ENCODE data around the gene GPC6.

Gene GPC6

DNA sequence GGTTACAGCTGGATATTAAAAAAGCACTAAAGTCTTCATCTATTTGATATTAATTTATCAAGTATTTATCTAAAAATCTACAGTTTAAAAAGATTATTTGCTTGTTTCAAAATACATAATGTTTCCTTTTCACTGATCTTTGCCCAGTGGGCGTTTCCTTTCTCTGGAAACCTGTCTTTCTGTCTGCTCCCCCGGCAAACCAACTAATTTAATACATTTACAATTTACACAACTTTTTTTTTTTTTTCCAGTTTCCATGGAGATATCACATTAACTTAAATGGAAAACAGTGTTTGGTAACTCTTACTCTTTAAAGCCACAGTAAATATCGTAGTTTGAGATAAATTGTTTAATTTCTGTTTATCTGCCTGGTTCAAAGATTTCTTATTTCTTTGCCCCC, 5.3 kb downstream of the GPC6 start:
- no peak for DNase-seq

DNA sequence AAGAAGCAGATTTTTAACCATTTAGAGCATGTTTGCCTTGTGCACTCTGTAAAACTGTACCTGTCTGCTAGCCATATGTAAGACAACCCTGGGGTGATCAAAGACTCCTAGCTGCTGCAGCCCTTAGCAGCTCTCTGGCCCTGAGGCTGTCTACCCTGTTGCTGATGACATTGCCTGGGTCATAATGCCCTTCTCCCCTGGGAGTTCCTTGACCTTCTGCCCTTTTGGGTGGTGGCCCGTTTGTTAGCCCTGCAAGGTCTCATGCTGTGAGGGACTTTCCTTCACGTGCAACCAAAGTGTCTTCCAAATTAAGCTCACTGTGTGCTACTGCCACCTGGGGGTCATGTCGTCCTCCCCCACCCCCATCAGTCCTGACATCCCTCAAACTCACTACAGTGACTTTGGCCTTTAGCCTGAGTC, 7.4 kb downstream of the GPC6 start:
- no peak for DNase-seq

DNA sequence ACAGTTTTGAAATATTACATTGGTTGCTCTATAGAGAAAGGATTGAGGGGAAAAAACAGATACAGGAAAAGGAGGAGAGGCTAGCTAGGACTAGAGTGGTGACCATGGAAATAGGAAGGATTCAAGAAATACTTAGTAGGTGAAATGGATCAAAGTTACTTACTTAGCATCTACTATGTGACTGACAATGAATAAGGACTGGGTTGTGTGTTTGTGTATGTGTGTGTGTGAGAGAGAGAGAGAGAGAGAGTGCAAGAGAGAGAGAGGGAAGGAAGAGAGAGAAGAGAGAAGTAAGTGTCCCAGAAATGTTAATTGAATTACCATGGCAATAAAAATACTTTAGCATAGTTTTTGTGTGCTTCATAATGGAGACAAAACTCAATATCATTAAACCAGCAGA, 7.9 kb downstream of the GPC6 start:
- DNase-seq, result no peak

DNA sequence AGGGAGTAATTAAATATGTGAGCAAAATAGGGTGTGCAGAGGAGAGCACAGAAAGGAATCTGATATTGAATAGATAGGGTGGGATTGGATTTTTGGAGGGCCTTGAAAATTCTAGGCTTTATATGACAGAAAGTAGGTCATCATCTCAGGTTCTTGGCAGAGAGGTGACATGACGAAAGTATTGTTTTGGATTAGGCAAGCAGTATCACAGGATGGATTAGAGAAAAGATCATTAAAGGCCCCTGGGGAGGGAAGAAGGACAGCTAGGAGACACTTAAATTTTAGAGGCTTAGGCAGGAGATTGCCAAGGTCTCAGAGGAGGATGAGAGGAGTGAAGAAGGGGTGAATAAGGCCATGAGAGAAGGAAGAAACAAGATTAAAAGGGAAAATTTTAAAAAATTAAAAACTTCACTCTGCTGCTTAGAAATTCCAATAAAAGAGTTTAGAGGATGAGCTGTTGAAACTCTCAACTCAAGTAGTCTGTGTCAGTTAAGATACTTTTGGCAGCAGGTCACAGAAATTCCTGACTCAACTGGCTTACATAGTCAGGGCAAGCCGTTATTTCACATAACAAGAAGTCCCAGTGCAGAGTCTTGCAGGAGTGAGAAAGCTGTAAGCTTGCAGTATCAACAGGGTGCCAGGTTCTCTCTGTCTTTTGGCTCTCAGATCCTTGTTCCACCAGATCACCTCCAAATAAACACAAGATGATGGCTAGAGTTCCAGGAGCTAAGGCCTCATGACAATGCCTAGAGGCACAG, 8.8 kb downstream of the GPC6 start:
- no peak for DNase-seq

DNA sequence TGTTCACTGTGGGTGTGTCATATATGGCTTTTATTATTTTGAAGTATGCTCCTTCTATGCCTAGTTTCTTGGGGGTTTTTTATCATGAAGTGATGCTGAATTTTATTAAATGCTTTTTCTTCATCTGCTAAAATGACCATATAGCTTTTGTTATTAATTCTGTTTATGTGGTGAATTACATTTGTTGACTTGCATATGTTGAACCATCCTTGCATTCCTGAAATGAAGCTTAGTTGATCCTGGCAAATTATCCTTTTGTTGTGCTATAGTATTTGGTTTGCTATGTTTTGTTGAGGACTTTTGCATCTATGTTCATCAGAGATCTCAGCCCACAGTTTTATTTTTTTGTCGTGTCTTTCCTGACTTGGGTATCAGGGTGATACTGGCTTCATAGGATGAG, 12.1 kb downstream of the GPC6 start:
- no peak for DNase-seq

DNA sequence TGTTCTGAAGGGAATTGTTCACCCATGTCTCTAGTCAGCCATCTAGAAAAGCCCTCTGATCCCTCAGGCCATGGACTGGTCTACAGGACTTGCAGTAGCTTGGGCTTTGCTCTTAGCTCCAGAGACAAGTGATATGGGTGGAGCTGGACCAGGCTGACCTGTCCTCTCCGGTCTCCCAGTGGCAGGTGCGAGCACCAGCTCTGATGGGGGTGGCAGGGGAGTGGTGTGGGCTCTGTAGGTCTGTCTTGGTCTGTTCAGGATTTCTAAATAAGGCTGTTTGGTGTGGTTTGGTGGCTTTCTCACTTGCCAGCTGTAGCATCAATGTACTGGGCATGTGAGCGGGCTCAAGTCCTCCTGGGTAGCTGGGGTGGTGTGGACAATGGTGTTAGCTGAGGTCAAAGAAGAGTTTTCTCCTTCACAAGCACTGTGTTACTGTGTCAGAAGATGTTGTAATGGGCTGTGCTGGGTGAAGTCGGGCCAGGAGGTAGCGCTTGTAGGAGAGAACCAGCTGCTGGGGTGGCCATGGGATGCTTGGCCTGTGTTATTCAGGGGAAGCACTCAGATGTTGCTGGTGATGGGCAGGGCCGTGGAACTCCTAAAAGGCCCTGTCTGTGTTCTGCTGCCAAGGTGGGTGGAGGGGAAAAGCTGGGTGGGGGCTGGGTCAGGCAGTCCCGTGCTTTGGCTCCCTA, 16.9 kb downstream of the GPC6 start:
- DNase-seq, result no peak

DNA sequence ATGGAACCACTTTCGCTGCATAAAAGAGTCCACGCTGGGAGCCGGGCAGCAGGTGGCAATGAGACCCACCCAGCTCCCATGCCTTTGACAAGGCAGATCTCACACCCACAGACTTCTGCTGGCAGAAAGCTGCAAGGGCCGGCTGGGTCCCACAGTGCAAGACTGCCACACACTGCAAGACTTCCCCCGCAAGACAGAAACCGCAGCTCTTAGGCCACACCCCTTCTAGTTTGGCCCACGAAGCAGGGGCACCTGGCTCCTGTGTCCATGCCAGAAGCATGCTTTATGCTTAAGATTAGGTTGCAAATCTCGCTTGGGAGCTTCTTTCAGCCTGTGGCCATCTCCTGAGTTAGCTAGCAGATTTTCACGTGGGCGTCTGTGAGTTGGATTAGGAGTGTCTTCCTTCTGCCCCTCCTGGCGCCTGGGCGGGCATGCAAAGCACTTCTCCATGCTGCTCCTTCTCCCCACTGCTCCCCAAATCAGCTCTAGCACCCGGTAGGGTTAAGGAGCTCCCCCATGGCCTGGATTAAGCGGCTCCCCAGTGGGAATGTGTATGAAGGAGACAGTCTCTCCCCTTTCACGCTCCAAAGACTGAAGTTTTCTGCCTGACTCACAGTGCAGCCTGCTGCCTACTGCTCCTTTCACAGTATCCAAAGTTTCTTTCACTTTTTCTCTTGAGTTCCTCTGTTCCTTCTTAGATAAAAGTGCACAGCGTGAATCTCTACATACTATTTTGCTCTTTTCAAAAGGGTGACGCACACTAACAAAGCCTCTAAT, 17.7 kb downstream of the GPC6 start:
- no peak for DNase-seq

DNA sequence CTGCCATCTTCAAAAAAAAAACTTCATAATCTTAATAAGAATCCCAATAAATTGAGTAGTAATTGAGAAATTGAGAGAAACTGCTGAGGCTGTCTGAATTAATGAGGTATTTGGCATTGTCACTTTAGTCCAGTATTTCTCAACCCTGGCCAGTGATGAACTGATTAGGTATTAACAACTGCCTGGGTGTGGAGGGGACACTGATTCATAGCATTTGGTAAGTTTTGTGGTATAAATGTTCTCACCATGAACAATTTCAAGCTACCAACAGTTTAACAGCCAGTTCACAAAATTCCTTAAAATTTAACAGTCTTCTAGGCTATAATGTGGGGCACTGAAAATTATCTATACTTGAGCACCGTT, 18.3 kb downstream of the GPC6 start:
- no peak for DNase-seq

DNA sequence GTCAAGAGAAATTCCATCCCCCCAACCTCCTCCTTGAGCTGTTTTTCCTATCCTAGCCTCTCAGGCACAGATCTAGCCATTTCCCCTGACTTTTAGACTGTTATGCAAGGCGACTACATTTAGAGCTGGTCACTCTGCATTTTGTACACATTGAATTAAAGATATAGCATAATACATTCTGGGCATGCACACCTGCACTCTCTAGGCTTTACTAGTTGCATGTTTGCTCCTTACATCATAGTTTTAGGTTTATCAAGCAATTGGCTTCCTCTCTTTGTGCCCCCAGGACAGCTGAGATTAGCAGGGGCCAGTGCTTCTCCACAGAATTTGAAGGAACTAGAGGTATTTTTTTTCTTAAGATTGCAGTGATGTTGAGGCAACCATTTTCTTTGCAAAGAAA, 19.5 kb downstream of the GPC6 start:
- no peak for DNase-seq

DNA sequence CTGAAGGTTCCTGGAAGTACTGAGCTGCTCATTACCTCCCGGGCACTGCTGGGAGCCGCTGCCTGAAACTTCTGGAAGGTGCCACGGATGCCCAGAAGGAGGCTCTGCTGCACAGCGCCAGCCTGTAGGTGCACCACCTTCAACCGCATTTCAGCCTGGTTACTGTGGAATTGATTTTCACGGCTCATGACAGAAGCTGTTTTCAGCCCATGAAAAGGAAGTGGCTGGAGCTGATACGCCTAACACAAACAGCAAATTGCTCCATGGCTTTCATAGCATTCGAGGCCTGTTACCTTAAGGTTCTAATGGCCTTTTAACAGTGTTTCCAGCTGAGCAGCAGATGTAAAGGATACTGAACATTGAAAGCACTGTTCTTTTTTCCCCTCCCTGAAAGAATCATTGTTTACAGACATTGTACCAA, 22.0 kb downstream of the GPC6 start:
- no peak for DNase-seq

DNA sequence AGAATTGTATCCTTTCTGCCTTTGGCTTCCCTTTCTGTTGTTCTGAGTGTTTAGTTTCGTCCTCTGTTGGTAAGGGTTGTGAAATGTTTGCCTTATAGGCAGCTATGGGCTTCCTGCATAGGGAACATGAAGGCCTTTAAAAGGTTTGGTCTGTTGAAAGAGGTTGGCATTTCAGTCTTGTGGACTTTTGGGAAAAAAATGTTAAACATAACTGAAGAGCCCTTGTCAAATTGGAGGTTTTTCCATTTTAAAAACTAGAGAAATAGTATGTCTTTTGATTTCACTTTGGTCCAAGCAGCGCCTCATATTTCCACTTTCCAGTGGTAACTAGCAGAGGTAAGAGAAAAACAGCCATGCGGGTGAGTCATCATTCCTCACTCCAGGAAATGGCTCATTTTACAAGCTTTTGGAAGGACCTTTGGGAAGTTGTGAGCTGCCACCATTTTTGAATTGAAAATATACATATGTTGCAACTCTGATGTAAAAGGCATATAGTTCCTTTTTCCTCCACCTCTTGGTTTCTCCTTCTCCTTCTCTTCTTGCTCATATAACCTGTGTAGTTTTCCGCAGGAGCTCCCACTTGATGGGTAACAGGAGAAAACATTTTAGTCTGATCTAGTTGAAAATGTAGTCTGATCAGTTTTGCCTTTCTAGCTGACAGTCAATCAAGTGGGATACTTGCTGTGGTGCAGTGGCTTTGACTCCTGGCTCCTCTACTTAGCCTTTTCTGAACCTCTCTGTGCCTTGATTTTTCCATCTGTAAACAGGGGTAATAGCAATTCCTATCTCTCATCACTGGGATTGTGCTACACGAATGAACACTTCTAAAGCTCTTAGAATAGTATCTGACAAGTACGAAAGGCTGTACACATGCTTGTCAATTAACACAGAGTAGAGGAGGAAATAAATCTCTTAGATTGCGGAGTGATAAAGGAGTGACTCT, 23.0 kb downstream of the GPC6 start:
- no peak for DNase-seq

DNA sequence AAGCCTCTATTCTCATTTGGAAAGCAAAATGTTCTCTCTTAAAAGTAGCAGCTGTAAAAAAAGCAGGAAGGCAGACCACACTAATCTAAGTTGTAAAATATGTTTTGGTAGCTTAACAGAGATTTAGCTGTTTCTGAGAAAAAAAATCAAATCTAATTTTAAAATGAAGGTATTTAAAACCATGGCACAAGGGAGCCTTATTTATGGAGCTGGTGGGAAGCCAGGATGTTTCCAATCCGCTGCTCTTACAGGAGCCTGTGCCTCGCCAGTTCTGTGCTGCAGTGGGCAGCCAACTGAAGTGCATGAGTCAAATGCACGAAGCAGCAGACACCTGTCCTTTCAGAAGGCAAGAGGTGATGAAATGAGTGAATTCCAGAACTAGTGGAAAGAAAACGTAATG, 28.2 kb downstream of the GPC6 start:
- no peak for DNase-seq

DNA sequence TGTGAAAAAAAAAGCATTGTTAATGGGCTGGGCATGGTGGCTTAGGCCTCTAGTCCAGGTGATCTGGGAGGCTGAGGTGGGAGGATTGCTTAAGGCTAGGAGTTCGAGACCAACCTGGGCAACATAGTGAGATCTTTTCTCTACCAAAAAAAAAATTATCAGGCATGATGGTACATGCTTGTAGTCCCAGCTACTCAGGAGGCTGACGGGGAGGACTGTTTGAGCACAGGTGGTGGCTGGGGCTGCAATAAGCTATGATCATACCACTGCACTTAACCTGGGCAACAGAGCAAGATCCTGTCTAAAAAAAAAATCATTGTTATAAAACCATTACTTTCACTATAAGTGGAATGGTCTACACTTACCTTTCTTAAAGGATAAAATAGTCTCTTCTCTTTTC, 30.4 kb downstream of the GPC6 start:
- DNase-seq, result no peak

DNA sequence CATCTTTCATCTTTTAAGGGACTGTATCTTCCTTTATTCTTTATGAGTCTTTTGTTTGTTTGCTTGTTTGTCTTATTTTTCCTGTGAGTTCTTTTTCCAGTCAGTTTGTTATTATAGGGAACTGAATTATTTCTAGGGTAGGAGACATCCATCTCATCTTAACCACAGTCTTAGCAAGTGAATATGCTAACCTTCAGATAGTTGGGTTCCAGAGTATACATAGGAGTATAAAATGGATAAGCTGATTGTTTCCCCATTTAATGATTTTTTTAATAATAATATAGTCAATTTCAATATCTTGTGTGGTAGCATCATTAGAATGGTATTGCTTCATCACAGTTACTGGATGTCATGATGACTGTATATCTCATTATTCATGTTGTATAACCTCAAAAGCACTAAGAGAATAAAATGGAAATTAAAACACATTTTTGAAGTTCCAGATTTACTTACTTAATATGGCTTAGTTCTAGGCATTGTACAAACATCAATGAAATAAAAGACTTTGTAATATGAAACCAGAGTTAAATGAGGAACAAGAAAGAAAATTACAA, 33.0 kb downstream of the GPC6 start:
- DNase-seq, result no peak

DNA sequence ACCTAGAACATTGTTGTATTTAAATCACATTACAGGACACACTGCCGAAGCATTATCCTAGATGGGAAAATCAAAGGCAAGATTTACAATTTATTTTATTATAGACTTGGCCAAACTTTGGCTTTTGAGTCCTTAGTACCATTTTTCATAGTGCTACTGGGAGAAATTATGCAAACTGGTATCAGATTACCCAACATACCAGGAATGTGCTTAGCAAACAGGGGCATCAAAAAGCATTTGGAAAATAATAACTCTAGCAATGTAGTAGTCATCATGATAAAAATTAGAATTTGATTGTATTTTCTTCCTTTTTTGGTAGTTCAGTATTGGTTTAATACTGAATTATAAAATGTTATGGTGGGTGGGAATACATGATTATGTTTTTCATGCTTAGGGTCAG, 34.0 kb downstream of the GPC6 start:
- no peak for DNase-seq

DNA sequence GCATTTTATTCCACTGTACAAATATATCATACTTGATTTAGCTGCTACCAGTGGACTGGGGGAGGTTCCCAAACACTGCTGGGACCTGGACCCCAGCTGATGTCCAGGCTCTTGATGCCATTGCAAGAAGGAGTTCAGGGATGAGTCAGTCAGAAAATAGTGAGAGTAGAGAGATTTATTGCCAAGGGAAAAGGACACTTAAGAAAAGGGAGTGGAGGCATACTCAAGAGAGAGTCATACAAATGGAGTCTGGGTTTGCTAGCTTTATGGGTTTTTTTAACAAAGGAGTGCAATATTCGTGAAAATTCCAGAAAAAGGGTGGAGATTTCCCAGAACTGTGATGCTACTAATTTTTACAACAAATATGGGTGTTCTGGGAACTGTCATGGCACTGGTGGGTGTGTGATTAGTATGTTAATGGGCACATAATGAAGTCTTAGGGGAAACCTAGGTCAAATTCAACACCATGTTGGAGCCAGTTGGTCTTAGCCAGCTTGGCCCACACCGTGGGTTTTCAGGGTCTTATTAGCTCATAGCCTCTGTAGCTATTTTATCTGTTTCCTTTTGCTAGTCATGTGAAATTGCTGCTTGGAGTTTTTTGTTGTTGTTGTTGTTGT, 36.2 kb downstream of the GPC6 start:
- no peak for DNase-seq

DNA sequence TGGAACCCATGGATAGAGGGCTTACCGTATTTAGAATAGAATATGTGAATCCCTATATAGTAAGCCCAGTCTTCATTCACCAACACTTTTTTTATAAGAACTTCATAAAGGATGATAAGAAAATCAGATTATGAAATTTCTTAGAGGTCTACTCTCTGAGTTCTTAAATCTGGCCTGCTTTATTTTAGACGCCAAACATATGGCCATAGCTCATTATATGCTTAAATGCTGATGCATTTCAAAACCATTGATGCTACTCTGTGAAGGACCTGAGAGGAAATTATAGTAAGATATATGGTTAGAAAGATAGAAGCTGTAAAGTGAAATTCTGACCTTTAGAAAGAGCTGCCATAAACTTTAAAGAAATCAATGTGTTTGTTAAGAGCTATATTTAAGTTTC, 38.3 kb downstream of the GPC6 start:
- no peak for DNase-seq

DNA sequence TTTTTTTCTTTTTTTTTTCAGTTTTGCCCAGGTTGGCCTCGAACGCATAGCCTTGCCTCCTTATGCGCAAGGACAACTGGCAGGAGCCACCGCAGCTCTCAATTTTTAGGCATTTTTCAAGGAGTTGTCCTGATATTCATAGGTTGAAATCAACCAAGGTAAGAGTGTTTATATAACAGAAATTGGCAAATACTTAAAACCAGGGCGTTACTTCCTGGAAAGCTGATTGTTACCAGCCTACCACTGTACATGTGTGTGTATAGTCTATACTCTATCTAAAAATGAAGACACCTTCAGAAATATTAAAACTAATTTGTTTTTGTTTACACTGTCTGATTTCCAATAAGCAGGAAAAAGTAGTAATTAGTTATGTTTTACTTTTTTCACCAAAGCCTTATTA, 39.2 kb downstream of the GPC6 start:
- no peak for DNase-seq

DNA sequence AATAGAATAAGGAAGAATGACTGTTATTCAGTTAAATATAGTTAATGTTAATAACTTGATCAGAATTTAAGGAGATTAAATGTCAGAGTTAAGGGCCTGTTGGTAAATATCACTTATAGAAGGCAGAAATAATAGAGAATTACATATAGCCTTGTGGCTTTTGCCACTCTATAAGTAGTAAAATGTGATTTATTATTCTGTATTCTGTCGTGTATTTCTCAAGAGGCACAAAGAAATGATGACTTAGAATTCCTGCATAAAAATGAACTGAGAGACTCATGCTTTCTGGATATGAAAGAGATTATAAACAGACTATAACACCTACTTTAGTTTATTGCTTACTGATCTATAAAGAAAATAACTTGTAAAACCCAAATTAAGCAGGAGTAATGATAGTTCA, 40.1 kb downstream of the GPC6 start:
- DNase-seq, result no peak

DNA sequence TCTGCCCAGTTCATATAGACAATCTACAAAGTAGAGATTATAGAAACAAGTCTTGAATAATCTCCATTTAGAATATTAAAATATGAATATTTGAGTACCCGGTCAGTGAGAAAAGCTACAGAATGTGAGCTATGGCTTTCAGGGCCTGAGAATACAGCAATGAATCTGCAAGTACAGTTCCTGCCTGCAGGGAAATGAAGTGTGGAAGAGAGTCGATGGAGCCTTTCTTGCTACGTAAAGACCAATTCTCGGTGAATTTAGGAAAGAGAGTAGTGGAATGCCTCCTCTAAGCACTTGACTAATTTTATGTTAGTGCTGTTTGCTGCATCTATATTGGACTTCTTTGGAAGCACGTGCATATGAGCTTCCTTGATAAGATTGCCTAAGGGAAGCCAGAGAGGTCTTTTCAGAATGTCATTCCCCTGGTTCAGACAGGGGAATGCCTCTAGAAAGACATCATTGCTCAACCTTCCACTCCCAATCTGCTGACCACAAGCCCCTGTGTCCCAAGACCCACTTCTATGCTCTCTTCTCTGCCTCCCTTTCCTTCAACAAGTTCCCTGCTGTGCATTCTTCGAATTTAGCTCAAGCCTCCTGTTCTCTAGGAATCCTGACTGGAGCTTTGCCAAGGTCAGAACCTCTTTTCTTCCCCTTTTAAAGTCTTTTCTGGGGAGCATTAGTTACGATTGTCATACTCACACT, 41.9 kb downstream of the GPC6 start:
- no peak for DNase-seq
